Stimulated activated CD8-positive, alpha-beta memory T cell treated with anti-CD3 and anti-CD28 coated beads, Interleukin-12 subunit alpha, Interleukin-12 subunit beta, amount 100 ng/mL, for 1 hour (primary cell): Measurements from ENCODE around the gene VMP1.
"Not testable (repeated sequence)": the region's sequence is repeated elsewhere in the genome, so short reads cannot be mapped to it uniquely, and the experiment has no call there.

Experiments
- DNase-seq: peaks from one replicate; pipeline ENCODE4 v3.0.0-alpha.2; 2020; ENCODE audit warnings: low read depth

The VMP1 gene

GRCh38 chr17:59863616-59864015 lies 156.2 kb downstream of the VMP1 start:
- no peak for DNase-seq

GRCh38 chr17:59869941-59870218 lies 162.4 kb downstream of the VMP1 start:
- DNase-seq = no peak

GRCh38 chr17:59870482-59870881 lies 163.0 kb downstream of the VMP1 start:
- no peak for DNase-seq

- DNase-seq = no peak
Observed at GRCh38 chr17:59872351-59872750, 164.9 kb downstream of the VMP1 start.

GRCh38 chr17:59873414-59873813 lies 166.0 kb downstream of the VMP1 start:
- DNase-seq = not testable (repeated sequence)

GRCh38 chr17:59874376-59874775 lies 166.9 kb downstream of the VMP1 start:
- no peak for DNase-seq

- DNase-seq = no peak
Observed at GRCh38 chr17:59876107-59876506, 168.7 kb downstream of the VMP1 start.

GRCh38 chr17:59877965-59878364 lies 170.5 kb downstream of the VMP1 start:
- no peak for DNase-seq

GRCh38 chr17:59878624-59879023 lies 171.2 kb downstream of the VMP1 start:
- DNase-seq = no peak

- DNase-seq = no peak
Observed at GRCh38 chr17:59884861-59885260, 177.4 kb downstream of the VMP1 start.

- DNase-seq = no peak
Observed at GRCh38 chr17:59888145-59888750, 180.8 kb downstream of the VMP1 start.

GRCh38 chr17:59890720-59891119 lies 183.3 kb downstream of the VMP1 start:
- DNase-seq = no peak
